Medulla oblongata (tissue), 1 donor: ENCODE results near the gene GNA15.

ENCODE experiments used
- DNase-seq: peaks from one replicate; pipeline ENCODE4 v3.0.0-alpha.2; 2015; ENCODE audit errors: extremely low spot score

Gene GNA15

GRCh38 chr19:3106509-3107141, 29.2 kb upstream of the GNA15 start:
- DNase-seq, result no peak

- DNase-seq, result no peak
Observed at GRCh38 chr19:3107658-3108057, 28.2 kb upstream of the GNA15 start.

DNA sequence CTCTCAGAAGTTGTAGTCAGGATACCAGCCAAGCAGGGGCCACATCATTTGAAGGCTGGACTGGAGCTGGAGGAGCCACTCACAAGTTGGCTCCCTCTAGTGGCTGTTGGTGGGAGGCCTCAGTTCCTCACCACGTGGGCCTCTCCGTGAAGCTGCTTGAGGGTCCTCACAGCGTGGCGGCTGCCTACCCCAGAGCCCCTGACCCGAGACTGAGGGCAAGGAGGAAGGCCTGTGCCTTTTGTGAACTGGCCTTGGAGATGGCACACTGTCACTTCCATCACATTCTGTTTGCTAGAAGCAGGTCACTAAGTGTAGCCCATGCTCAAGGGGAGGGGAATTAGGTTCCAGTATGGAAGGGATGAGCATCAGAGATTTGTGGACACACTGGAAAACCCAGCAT, 27.1 kb upstream of the GNA15 start:
- peak; percentile 38 for DNase-seq

DNA sequence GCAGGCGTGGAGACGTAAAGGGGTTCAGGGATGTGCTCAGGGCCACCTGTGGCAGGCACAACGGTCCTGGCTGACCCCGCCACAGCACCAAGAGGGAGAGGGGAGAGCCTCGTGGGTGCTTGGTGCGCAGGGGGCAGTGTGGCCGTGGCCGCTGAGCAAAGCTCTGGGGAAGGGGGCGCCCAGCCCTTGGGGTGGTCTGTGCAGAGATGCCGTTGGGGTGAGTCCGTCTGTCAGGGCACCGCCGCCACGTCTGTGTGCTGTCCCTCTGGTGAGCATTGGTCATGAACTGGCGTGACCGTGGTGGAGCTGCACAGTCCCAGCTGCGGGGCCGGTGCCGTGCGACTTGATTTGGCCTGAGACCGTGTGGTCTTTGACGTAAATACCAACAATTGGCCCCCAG, 26.3 kb upstream of the GNA15 start:
- DNase-seq, result no peak

GRCh38 chr19:3110126-3110825, 25.6 kb upstream of the GNA15 start:
- DNase-seq, result no peak

DNA sequence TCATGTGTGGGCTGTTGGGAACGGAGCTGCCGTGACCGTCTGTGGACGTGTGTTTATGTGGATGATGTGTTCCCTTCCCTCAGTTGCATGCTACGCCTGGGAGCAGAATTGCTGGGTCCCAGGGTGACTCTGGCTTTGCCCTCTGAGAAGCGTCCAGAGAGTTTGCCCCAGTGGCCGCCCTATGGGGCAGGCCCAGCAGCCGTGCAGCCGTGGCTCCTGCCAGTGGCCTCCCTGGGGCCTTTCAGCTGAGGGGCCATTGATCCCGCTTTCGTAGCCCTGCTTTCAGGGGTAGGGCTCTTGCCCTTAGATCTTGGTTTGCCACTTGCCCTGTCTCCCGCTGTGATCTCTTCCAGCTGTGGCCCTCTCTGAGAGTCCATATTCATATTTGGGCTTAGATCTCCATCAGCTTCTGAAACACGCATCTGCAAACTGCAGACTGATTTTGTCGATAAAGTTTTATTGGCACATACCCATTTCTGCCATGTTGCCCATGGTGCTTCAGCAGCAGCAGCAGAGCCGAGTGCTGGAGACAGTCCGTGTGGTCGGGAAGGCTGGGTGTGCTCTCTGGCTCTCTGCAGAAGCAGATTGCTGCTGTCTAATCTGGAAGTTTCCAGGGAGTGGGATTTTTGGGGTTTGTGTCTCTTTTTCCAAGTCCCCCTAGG, 24.1 kb upstream of the GNA15 start:
- DNase-seq, result no peak

DNA sequence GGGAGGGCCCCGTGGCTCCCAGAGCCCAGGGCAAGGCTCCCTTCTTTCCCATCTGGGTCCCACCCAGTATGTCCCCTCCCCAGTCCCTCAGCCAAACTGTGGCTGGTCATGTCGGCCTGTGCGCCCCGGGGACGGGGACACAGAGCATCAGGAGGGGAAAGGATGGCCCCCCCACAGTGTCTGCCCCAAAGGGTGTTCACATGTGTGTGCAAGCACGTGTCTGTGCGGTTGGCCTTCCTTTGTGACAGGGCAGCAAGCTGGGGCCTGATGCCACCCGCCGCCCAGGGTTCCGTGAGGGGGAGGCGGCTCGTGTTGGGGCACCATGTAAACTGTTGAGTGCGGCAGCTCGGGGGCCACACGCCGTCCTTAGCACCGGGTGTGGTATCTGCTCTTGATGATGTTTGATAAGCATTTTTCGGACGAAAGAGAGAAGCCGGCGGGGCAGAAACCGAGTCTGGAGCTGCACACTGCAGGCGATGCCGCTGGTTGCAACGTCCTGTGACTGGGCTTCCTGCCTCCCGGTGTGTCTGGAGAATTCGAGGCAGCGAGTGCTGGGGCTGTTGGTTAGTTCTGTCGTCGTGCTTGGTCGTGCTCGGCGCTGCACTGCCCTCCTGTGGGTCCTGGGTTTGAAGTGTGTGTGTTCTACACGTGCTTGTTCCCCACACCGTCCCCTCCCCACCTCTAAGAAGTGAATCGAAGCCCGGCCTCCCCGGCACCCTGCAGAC, 23.3 kb upstream of the GNA15 start:
- no peak for DNase-seq

DNA sequence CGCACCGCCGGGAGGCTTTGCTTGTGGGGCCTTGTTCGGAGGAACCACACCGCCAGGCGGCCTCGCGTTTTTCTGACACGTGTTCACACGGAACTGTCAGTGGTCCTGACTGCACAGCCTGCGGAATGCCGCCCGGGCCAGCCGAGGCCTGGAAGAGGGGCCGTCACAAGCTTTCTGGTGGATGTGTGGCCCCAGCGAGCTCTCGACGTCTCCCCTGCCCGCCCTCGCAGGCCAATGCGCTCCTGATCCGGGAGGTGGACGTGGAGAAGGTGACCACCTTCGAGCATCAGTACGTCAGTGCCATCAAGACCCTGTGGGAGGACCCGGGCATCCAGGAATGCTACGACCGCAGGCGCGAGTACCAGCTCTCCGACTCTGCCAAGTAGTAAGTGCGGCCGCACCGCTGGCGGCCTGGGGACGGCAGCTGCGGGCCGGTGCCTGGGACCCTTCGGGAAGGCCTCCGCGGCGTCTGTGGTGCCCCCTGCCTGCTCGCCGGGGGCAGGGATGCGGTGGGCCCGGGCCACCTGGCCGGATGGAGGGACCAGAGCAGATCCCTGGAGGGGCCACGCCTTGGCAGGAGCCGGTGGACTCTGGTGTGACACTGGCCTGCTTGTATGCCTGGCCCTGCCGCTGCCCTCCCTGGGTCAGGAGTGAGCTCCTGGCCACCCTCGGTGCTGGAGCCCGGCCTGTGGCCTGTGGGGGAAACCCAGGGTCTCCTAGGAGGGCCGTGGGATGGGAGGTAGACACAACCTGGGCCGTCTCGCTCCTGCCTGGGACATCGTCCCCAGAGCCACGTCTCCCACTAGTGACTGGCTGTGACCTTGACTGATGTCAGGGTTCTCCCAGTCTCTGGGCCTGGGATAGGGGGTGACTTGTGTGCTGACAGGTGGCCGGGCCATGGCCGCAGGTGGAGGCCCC, 22.5 kb upstream of the GNA15 start:
- no peak for DNase-seq

- DNase-seq, result no peak
Observed at GRCh38 chr19:3114018-3114726, 21.7 kb upstream of the GNA15 start.

- DNase-seq, result no peak
Observed at GRCh38 chr19:3114811-3115210, 21.0 kb upstream of the GNA15 start.

GRCh38 chr19:3115411-3115810, 20.4 kb upstream of the GNA15 start:
- DNase-seq, result no peak

- no peak for DNase-seq
Observed at GRCh38 chr19:3115916-3116602, 19.8 kb upstream of the GNA15 start.

DNA sequence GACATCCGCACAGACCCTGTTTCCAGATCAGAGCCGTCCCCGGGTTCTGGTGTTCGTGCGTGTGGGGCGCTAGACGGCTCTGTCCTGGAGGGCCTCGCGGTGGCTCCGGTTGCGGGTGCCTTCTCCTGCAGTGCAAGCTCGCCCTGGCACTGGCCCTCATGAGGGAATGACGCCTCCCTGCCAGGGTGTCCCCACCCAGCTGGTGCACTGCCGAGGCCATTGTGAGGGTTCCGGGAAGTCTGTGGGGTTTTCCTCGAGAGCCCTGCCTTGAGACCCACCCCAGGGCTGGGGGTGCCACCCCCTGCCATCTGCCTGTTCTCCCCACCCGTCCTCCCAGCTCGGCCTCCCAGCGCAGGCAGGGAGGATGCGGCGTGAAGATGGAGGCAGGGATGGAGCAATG, 19.2 kb upstream of the GNA15 start:
- no peak for DNase-seq

DNA sequence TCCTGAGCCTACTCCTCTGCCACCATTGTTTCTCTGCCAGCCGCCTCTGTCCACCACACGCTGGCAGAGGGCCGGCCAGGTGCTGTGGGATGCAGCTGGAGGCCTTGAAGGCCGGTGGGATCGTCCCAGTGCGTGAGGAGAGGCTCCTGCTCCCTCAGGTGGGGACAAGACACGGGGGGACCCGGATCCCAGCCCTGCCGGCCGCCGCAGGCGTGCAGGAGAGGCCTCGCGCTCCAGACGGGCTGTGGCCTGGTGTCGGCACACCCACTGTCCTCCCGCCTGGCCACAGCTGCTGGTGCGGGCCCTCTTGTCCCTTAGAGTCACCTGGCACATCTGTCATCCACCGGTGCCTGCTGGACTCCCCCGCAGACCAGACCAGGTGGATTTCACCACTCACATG, 18.1 kb upstream of the GNA15 start:
- DNase-seq, result no peak

DNA sequence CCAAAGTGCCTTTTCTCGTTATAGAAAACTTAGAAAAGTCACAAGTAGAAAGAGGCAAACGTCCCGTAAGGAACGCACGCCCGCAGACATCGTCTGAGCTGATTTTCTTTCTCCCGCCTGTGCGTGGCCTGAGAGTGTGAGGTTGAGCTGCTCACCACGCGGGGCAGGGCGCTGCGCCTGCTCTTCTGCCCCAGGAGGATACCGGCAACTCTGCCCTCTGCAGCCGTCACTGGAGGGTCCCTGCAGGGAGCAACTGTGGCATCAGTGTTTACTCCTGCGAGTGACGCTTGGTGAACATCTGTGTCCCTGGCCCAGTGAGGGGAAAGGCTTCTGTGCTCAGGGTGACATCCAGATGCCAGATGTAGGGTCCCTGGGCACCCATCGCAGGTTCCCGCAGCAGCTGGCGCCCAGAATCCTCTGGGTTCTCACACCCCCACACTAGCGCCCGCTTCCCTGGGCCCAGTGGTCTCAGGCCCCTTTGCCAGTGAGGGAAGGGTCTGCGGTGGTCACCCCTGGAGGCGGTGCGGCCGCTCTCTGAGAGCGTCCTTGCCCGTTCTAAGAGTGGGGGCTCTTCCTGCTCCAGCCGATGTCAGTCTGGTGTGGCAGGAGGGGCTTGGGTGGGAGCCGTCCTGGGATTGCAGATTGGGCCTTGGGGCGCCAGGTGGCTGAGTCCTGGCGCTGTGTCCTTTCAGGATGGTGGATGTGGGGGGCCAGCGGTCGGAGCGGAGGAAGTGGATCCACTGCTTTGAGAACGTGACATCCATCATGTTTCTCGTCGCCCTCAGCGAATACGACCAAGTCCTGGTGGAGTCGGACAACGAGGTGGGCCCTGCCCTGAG, 17.4 kb upstream of the GNA15 start:
- DNase-seq, result no peak

DNA sequence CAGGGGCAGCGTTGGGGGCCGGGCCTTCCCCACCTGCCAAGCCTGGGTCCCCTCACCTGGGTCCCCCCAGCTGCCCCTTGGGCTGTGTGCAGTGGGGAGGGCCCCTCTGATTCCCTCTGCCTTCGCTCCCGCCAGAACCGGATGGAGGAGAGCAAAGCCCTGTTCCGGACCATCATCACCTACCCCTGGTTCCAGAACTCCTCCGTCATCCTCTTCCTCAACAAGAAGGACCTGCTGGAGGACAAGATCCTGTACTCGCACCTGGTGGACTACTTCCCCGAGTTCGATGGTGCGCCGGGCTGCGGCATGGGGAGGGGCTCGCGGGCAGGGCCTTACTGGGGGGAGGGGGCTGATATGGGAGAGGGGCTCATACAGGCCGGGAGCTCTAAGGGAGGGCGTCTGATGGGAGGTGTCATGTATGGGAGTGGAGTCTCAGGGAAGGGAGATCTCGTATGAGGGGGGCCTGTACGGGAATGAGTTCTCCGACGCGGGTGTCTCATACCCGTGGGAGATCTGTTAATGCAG, 16.7 kb upstream of the GNA15 start:
- no peak for DNase-seq

DNA sequence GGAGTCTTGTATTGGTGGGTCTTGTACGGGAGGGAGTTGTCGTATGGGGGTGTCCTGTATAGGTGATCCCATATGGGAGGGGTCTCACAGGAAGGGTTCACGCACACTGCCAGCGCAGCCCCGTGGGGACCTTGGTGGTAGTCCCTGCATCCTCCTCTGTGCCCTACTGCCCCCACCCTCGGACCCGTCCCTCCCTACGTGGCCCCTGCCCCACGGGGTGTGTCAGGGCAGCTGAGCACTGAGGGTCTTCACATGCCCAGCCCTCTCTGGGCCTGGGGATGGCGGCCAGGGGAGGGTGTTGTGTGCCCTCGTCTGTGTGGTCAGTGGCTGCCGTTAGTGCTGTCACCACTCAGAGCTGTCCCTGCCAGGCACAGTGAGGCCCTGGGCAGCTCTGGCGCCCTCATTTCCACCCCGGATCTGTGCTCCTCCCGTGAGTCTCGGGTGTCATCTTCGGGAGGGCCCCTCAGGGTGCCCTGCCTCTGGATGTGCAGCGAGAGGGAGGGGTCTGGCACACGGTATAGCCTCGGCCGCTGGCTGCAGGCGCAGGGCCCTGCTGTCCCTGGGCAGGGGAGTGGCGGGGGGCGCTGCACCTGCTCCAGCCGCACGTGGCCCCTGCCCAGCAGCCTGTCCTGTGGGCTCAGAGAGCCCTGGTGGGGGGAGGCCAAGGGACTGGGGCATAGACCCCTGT, 16.0 kb upstream of the GNA15 start:
- DNase-seq, result peak; percentile 57

GRCh38 chr19:3120611-3121276, 15.1 kb upstream of the GNA15 start:
- no peak for DNase-seq
